HG03439 (cell line): ENCODE data around the gene LAMA3.

Source experiments
- ATAC-seq: cut with Tn5 transposase; IDR thresholded peaks from one replicate; pipeline ENCODE4 v1.9.1; 2021; ENCODE audit warnings: mild to moderate bottlenecking, moderate library complexity; ENCODE audit not compliant: unreplicated experiment

Gene LAMA3

DNA sequence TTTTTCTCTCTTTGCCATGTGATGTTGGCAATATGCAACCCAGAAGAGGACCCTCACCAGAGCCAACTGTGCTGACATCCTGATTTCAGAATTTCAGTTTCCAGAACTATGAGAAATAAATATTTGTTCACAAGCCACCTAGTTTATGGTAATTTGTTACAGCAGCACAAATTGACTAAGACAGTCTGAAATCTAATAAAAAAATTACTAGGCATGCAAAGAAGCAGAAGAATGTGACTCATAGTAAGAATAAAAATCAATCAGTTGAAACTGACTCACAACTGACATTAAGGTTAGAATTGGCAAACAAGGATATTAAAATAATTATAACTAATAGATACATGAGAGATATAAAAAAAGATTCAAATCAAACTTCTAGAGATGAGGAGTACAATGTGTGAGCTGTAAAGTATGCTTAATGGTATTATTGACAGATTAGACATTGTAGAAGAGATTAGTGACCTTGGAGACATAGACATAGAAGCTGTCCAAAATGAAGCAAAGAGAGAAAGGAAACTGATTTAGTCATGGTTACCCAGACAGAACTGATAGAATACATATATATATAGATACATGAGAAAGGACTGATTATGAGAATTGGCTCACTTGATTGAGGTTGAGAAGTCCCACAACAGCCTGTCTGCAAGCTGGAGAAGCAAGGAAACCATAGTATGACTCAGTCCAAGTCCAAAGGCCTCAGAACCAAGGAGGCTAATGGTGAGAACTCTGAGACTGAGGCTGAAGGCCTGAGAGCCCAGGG, 297.5 kb downstream of the LAMA3 start:
- peak; percentile 67 for ATAC-seq

DNA sequence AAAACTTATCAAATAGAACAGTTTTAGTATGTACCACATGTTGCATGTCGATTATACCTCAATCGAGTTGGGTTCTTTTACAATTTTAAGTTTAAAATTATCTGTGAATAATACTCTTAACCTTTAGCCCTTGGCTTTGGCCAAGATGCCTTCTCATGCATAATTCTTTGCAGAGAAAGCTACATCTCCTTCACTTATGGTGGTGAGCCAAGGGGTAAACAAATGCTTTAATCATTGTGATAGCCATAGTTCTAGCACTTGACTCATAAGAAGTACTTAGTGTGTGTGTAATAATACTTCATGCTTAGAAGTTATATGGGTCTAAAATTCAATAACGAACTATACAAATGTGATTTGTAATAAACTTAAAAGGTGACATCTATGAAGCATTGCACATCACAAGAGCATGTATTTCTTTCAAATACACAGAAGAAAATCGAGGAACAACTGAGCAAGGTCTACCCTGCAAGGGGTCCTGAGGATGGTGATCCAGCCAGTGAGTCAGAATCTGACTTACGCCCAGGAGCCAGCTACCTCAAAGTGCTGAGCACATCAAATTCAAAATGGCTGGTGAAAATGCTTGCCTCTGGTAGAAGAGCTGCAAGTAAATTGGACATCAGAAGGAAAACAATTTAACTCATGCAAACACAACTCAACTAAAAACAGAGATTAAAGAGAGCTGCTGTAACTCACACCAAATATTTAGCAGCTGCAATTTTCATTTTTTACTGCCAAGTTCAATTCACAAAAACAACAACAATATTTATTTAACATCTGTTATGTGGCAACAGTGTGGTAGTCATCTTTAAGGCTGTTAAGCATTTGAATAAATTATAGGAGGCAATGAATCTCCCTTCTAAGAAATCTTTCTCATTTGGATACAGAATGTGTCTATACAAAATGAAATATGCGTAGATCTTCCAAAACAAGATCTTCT, 301.5 kb downstream of the LAMA3 start:
- ATAC-seq: no peak

DNA sequence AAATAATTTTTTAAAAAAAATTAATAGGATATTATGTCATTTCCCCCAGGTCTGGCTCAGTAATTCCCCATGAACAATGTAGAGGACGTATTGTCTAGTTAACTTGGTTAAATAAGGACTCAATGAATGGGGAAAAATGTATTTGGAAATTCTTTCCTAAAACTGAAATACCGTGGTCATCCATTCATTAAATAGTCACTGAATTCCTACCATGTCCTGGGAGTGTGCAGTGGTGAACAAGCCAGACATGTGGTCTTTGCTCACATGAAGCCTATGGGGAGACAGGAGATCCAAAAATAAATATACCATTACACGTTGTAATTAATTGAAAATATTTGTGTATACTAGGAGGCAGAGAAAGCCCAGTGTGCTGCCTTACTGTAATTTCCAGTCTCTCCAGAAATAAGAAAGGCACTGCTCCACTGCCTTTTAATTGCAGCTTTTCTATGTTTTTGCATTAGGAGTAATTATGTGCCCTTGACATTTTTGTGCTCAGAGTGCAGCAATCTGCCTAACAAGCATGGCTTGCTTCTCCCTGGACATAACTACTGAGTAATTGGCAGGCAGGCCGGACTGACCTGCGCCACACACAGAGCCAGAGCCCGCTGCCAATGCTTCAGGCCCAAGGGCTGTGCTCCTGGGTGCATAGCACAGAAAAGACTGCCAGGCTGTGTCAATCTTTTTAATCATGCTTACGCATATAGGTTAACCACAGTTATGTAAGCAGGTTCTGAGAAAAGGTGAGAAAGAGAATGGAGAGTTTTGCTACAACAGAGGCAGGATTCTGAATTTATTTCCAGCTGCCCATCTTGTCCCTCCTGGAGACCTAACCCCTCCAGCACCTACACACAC, 303.1 kb downstream of the LAMA3 start:
- ATAC-seq: no peak

DNA sequence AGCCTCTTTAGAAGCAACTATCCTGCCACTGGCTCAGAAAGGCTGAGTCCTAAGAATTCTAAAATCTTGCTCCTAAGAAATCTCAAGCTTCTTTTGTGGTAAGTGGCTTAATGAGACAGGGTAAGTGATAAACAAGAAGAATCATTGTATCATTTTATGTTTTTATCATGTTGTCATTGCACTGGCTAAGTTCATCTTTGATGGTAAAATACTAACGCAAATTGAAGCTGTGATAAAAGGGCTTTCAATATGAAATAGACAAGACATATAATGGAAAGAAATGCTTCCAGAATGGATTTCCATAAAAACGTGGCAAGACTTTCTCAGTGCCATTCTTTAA, 303.7 kb downstream of the LAMA3 start:
- ATAC-seq: no peak

DNA sequence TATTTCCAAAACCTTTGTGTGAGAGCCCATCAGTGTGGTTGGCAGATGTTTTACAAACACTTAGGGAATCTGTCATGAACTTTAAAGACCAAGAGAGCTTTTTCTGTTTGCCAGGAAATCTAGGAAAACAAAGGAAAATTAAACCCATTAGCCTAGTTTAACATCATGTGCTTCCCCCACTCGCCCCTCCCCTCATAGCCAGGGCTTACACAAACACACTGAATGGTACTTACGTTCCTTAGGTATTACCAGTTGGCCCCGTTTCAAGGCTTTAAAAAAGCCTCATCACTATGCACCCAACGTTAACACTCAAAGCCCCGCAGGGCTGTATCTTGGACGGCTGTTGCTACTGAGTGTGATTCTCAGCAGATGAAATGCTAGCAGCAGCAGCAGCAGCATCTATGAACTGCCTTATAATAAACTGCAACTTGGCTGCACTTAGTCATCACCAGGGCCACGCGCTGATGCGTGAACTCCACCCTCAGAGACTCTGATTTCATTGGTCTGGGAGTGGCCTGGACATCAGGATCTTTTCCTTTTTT, 305.2 kb downstream of the LAMA3 start:
- no peak for ATAC-seq

DNA sequence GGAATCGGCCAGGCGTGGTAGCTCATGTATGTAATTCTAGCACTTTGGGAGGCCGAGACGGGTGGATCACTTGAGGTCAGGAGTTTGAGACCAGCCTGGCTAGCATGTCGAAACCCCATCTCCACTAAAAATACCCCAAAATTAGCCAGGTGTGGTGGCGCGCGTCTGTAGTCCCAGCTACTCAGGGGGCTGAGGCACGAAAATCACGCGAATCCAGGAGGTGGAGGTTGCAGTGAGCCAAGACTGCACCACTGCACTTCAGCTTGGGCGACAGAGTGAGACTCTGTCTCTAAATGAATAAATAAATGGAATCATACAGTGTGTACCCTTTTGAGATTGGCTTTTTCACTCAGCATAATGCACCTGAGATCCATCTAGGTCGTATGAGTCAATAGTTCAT, 305.9 kb downstream of the LAMA3 start:
- no peak for ATAC-seq

DNA sequence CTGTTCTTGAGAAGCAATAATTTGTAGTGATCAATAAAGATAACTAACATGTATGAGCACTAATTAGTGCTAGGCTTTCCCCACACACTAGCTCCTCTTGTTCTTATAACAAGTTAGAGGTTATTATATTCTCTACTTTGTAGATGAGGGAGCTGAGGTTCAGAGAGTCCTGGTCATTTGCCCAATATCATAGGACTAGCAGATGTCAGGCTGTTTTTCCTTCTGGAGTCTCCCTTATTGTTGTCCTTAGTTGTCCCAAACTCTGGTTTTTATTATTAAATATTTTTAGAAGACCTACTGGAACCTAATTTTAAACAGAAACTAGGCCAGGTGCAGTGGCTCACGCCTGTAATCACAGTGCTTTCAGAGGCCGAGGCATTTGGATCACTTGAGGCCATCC, 308.8 kb downstream of the LAMA3 start:
- ATAC-seq: no peak

DNA sequence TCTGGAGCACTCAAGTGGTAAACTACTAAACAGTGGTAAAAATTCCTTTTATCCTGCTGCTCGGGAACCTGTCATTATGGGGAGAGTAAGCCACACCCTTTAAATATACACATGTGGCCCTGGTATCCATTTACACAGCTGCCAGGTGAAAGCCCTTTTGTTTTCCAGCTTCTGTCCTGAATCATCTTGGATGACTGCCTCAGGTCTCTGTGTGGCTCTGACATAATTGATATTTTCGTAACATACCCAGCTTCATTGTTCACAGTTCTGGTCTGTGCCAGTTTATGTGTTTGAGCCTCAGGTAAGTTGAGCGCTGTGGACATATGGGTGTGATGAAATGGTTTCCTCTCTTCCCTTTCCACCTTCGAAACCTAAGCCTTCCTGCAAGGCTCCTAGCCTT, 309.6 kb downstream of the LAMA3 start:
- ATAC-seq: no peak

DNA sequence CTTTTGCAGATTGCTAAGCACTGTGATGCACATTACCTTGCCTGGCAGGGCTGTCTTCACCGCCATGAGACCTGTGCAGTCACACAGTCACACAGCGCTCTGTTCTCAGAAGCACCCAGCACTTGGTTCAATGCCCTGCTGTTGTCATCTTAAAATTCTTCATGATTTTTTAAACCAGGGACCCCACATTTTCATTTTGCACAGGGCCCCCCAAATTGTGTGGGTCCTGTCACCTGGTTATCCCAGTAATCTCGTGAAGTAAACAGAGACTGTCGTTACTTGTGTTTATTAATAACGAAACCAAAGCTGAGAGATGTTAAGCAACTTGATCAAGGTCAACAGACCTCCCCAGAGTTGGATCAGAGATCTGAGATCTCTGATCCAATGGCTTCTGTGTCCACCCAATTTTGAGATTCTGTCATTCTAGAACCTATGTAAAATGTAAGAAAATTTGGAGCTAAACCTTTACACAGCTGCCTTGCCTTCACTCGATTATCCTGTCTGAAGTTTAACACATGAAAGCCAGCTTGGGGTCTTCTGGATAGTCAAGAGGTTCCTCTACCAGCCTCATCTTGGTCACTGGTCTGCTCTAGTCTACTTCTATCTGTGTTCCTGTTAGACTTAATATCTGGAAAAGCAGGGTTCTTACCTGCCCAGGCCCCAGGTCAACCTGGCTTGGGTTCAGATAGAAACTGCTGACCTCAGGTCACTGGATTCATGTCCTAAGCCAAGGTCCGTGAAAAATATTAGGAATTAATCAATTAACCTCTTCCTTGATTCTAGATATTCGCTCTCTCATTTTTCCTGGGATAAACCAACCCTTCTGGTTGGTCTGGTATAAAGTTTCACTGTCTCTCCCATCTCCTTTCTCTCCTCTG, 311.6 kb downstream of the LAMA3 start:
- ATAC-seq: no peak

DNA sequence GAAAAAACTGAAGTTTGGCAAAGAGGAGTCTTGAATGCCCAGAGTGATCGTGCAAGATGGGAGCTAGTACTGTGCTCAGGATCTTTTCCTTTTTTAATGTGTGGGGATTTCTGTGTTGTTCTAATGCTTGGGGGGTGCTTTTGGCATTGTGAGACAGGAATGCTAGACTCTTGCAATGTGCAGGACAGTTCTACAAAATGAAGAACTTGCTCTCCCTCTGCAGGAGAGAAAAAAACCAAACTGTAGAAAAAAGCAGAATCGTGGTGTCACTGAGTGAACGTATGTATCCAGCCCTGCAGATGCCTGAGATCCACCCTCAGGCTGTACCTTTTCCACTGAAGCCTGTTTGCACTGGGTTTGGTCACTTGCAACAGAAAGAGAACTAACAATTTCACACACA, 313.2 kb downstream of the LAMA3 start:
- ATAC-seq: no peak

DNA sequence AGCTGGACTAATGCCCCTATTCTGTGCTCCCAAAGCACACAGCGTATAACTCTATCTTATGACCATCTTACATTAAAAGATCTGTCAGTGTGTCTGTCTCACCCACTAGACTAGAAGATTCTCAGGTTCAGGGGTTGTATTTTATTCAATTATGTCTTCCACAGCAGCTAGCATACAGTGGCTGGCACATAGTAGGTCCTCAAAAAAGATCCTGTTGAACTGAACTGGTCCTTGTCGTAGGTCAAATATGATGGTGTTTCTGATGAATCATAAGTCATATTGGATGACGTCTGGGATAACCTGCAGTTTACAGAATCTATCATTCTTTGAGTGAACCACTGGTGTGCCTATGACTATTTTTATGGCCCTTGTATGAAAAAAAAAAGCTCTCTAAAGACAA, 314.0 kb downstream of the LAMA3 start:
- ATAC-seq: no peak

DNA sequence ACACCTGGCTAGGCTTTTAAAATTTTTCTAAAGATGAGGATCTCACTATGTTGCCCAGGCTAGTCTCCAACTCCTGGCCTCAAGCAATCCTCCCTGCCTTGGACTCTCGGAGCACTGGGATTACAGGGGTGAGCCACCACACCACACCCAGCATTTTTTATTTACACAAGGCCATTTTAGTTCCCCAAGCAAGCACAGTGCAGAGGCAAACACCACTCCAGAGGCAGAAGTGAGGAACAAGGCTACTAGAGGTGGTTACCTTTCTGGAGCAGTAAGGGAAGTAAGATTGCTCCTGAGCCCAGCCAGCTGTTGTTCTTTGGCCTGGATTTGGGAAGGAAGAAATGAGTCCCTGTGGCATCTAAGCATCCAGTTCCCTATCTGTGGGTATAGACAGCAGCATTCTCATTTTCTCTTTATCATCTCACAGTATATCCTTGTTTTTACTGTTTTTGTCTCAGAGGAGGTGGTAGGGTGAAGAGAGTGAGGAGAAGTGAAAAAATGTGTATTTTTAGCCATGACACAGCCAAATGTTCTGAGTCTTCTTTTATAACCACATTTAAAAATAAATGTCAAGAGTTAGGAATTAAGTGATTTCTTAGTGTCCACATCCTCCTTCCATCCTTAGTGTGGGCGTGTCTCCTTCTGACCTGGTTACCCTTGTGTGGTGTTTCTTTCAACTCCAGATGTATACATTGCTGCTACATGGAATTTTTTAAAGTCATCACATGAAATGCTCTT, 314.8 kb downstream of the LAMA3 start:
- no peak for ATAC-seq
